Upper lobe of right lung (tissue), 1 donor: ENCODE measurements around the gene MACC1. TPM values are rescaled to one million over a fixed set of nuclear protein-coding genes. Genes with fewer than 3 reads are reported as not detected.

Experiments used
- ATAC-seq: fragments of 200-7000 bp; cut with Tn5 transposase; one replicate; pipeline ENCODE4 v1.9.1; 2020; ENCODE audit warnings: mild to moderate bottlenecking, moderate library complexity
- DNase-seq: peaks from one replicate; pipeline ENCODE4 v3.0.0-alpha.2; 2020
- H3K27ac ChIP-seq: fragments of 200-600 bp; one replicate; pipeline ENCODE4 v1.8.0; 2022
- H3K27me3 ChIP-seq: fragments of 200-600 bp; one replicate; pipeline ENCODE4 v1.8.0; 2022; ENCODE audit warnings: mild to moderate bottlenecking
- H3K36me3 ChIP-seq: fragments of 200-600 bp; one replicate; pipeline ENCODE4 v1.8.0; 2022
- H3K4me1 ChIP-seq: fragments of 200-600 bp; one replicate; pipeline ENCODE4 v1.8.0; 2022
- H3K4me3 ChIP-seq: fragments of 200-600 bp; one replicate; pipeline ENCODE4 v1.8.0; 2022; ENCODE audit warnings: mild to moderate bottlenecking
- H3K9me3 ChIP-seq: fragments of 200-600 bp; one replicate; pipeline ENCODE4 v1.8.0; 2022
- CTCF ChIP-seq: fragments of 200-600 bp; IDR thresholded peaks from one replicate; pipeline ENCODE4 v1.8.0; 2022; ENCODE audit warnings: antibody characterized with exemption
- intact Hi-C: fragments of 100-400 bp; cut with DNase I; formaldehyde crosslinking; loops from one replicate; pipeline ENCODE4 v1.11.0; 2022
- total RNA-seq: library from RNA; stranded (reverse); fragmentation: NEBNext Ultra II Directional; extraction: Animal tissue kit (Norgen Biotek cat#: 25700); gene quantifications from one replicate; pipeline ENCODE4 v1.2.1, GENCODE V29; 2021
- donor health status: DM: no; HTN: yes; CAD: no; lungs with severe emphysema.

Gene MACC1
- total RNA-seq, 1 donor from 2014 or later: 22.1 TPM

- Histone ChIP-seq H3K27me3 (no peaks in the 10 kb centered on the region), H3K9me3 (no peaks in the 10 kb centered on the region), H3K36me3 (no peaks in the 10 kb centered on the region), H3K27ac (no peak overlapping the region), H3K4me3 (no peak overlapping the region), H3K4me1 (peaks cover 14% of the 10 kb centered on the region)
- TF ChIP-seq CTCF: no peak
- DNase-seq: no peak
- ATAC-seq: peak; percentile 15
- intact Hi-C loops: no loop called here
These were observed 6.8 kb upstream of the MACC1 start for GRCh38 chr7:20224025-20224424.

GRCh38 chr7:20223356-20223755, 6.2 kb upstream of the MACC1 start:
- Histone ChIP-seq H3K27me3 (no peaks in the 10 kb centered on the region), H3K9me3 (no peaks in the 10 kb centered on the region), H3K4me1 (peaks cover 18% of the 10 kb centered on the region), H3K4me3 (no peak overlapping the region), H3K36me3 (no peaks in the 10 kb centered on the region), H3K27ac (no peak overlapping the region)
- no peak for DNase-seq
- ATAC-seq: no peak
- no peak for TF ChIP-seq CTCF
- intact Hi-C loops: no loop called here

DNA sequence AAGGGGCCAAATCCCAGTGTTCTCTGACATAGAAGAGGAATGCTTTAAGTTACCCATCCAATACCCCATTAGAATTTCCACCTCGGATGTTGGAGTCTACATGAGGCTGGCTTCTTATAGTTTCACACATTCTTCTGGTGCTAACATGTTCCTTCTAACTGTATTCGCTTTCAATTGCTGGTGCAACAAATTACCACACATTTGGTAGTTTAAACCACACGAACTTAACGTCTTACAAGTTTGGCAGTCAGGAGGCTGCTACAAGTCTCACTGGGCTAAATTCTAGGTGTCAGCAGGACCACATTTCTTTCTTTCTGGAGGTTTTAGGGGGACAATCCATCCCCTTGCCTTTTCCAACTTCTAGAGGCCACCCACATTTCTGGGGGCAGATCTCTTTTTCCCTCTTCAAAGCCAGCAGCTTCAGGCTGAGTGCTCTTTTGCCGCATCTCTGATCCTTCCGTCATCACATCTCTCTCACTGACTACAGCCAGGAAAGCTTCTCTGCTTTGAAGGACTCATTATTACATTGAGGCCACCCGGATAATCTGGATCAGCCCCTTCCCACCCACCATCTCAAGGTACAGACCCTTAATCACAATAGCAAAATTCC, 5.1 kb upstream of the MACC1 start:
- ATAC-seq (no peak), DNase-seq (no peak)
- Histone ChIP-seq H3K4me1 (peaks cover 25% of the 10 kb centered on the region), H3K27me3 (no peaks in the 10 kb centered on the region), H3K9me3 (no peaks in the 10 kb centered on the region), H3K4me3 (no peak overlapping the region), H3K36me3 (no peaks in the 10 kb centered on the region), H3K27ac (no peak overlapping the region)
- no peak for TF ChIP-seq CTCF
- intact Hi-C loops: no loop called here

DNA sequence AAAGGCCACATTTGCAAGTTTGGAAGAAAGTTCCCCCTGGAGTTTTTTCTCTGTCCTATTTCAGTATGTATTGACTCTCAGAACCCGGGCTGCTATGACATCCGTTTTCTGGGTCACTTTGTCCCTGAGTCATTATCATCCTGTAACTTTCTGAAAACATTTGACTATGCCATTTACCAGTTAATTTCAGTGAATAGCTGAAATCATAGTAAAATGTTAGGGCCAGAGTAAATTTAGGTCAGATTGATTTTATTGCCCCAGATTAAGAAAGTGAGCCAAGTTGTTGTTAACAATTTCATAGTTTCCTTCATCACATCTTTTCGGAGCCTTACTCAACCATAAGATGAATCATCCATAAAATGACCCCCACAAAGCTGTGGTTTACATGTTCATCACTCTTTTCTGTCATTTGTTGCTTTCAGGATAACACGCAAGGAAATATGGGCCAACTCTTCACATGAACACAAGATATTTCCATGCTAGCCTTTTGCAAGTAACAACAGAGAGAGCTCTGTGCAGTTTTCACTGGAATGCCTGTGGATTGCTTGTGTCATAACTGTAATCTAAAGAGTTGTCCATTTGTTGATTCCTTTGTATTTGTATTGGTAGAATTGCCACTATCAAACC, 3.9 kb upstream of the MACC1 start:
- Histone ChIP-seq H3K4me3 (no peak overlapping the region), H3K27me3 (no peaks in the 10 kb centered on the region), H3K36me3 (no peaks in the 10 kb centered on the region), H3K27ac (peak overlapping the region; percentile 75), H3K9me3 (no peaks in the 10 kb centered on the region), H3K4me1 (peaks cover 25% of the 10 kb centered on the region)
- TF ChIP-seq CTCF: no peak
- intact Hi-C loops: no loop called here
- ATAC-seq: no peak
- no peak for DNase-seq

- H3K27me3 ChIP-seq: no peaks in the 10 kb centered on the region
- no peaks in the 10 kb centered on the region for H3K9me3 ChIP-seq
- no peak for ATAC-seq
These were observed 3.1 kb upstream of the MACC1 start for GRCh38 chr7:20220293-20220761.

More at GRCh38 chr7:20220293-20220761, 3.1 kb upstream of the MACC1 start:
- no peak for DNase-seq
- no peak overlapping the region for H3K4me3 ChIP-seq
- H3K36me3 ChIP-seq: no peaks in the 10 kb centered on the region
- H3K27ac ChIP-seq: peak overlapping the region; percentile 75
- intact Hi-C loops: no loop called here
- H3K4me1 ChIP-seq: peaks cover 25% of the 10 kb centered on the region
- TF ChIP-seq CTCF: no peak
